Panc1 (cell line): Measurements from ENCODE around the gene SLC10A7.

ENCODE experiments used
- POLR2AphosphoS5 ChIP-seq: IDR thresholded peaks from 2 replicates; pipeline ENCODE4 v1.6.1; 2012; ENCODE audit warnings: mild to moderate bottlenecking, low read depth, low read length, moderate library complexity
- REST ChIP-seq, 2 experiments: IDR thresholded peaks; 2 replicates each; pipeline ENCODE4 v1.6.1; 2011 to 2012; ENCODE audit warnings: low read depth in 2 of 2, control low read depth in 1 of 2, low read length in 1 of 2, mild to moderate bottlenecking in 1 of 2, moderate library complexity in 1 of 2; ENCODE audit not compliant: insufficient read depth in 1 of 2
- TCF7L2 ChIP-seq: IDR thresholded peaks from 2 replicates; pipeline ENCODE4 v1.6.1; 2011; ENCODE audit warnings: mild to moderate bottlenecking, low read depth, low read length, inconsistent platforms
- TF ChIP-seq, protein P1 (sequence below): fragments of 450-650 bp; IDR thresholded peaks from 2 replicates; pipeline ENCODE4 v1.5.1; 2017; ENCODE audit warnings: mild to moderate bottlenecking

GRCh38 chr4:146247356-146247755 lies 274.4 kb downstream of the SLC10A7 start:
- TF ChIP-seq, protein P1, sequence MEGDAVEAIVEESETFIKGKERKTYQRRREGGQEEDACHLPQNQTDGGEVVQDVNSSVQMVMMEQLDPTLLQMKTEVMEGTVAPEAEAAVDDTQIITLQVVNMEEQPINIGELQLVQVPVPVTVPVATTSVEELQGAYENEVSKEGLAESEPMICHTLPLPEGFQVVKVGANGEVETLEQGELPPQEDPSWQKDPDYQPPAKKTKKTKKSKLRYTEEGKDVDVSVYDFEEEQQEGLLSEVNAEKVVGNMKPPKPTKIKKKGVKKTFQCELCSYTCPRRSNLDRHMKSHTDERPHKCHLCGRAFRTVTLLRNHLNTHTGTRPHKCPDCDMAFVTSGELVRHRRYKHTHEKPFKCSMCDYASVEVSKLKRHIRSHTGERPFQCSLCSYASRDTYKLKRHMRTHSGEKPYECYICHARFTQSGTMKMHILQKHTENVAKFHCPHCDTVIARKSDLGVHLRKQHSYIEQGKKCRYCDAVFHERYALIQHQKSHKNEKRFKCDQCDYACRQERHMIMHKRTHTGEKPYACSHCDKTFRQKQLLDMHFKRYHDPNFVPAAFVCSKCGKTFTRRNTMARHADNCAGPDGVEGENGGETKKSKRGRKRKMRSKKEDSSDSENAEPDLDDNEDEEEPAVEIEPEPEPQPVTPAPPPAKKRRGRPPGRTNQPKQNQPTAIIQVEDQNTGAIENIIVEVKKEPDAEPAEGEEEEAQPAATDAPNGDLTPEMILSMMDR = no peak
- TF ChIP-seq TCF7L2 (no peak), POLR2AphosphoS5 (no peak), REST (IDR thresholded peaks at IDR 0.05; ENCODE audit: insufficient read depth in 1 of 2, low read depth in 2 of 2, low read length in 1 of 2) (no peak)
